ENCODE measurements around the gene RNF148.

Gene RNF148, protein sequence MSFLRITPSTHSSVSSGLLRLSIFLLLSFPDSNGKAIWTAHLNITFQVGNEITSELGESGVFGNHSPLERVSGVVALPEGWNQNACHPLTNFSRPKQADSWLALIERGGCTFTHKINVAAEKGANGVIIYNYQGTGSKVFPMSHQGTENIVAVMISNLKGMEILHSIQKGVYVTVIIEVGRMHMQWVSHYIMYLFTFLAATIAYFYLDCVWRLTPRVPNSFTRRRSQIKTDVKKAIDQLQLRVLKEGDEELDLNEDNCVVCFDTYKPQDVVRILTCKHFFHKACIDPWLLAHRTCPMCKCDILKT

DNA sequence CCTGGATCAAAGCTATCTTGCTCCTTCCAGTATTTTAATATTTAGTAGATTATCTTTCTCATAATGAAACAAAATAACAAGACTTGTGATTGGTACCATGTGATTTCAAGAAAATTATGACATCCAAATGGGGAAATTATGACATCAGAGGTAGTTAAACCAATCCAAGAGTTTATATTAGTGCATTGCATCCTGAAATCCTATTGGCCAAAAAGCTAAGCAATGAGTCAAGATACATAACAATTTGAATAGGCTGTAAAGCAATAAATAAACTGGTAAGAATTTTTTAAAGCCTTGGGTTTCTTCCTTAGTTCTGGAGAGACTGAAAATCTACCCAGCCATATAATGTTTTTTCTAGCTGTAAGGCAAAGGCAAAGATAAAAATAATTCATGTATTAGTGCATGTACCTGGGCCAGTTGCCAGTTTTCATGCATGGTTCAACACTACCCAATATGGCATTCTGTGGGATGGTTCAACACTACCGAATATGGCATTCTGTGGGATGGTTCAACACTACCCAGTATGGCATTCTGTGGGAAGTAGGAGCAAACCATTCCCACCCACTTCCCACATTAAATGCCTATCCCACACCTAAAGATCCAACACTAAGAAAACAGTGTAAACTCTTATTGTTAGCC lies at the start of gene RNF148:
Gene RNF148 (minus strand): TSS at position 51 of the 639 bp plus-strand sequence. CDS start 172 bp downstream, outside the sequence.
- DNase-seq (ENCODE audit: low read depth in 1 of 2, low spot score in 1 of 2) = no peak

DNA sequence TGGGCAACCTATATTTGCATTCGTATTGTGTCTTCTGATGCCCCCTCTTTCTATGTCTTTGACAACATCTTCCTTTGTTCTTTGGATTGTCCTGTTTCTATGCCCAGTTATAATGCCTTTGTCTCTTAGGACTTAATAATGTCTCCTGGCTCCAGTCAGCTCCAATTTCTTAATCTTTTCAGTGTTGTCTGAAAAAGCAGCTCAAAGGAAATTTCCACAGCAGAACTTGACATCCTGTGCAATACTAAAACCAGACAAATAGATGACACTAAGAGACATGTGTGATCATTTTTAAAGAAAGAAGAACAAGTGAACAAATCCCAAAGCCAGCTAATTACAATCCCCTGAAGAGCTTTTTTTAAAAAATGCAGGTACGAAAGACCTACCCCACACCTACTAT lies 47.7 kb upstream of the RNF148 start:
- DNase-seq (ENCODE audit: low read depth in 1 of 2, low spot score in 1 of 2) = no peak

DNA sequence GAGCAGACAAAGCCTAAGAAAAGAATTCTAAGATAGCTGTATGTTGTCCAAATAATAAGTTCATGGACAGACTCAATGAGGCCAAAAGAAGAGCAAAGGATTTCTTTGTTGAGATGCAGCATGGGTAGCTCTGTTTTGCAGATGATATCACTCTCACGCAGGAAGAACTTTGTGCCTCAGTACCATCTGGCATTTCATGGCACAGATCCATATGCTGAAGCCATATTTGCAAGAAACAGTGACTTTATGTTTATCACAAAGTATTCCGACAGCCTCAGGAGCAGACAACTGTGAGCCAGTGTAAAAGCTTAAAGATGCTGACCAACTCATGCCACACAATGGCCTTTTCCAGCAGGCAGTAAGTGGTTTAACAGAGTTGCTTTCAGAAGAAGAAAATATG lies 45.5 kb upstream of the RNF148 start:
- no peak for DNase-seq (ENCODE audit: low read depth in 1 of 2, low spot score in 1 of 2)

DNA sequence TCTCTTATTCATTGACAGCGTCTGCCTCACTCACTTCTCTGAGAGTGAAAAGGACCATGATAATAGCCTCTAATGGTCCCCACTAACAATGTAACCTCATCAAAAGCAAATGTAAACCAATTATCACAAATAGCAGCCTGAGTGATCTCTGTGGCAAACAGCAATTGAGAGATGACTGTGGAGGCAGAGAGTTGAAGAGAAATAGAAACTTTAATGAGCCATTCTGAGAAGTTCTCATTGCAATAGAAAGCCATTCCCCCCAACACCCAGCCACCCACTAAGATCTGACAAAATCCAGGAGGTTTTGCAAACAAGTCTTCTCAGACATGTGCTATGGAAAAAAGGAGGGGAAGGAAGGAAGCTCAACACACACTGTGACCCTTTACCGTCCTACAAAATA lies 44.2 kb upstream of the RNF148 start:
- DNase-seq (ENCODE audit: low read depth in 1 of 2, low spot score in 1 of 2) = no peak

DNA sequence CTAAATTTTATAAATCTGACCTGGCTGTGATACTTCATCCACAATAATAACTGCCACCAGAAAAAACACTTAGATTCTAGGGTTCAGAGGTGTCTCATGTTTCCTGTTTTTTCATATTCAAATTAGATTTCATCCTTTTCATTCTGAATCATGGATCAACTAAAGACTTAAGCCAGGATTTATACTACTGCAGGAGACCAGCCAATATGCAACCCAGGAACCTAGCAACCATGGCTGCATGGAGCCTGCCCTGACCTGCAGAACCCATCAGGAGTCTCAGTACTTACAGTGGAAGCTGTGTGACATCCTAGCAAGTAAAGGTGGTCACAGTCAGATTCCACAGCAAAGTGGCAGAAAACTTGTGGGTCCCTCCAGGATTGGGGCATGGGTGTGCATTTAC lies 40.5 kb upstream of the RNF148 start:
- no peak for DNase-seq (ENCODE audit: low read depth in 1 of 2, low spot score in 1 of 2)

DNA sequence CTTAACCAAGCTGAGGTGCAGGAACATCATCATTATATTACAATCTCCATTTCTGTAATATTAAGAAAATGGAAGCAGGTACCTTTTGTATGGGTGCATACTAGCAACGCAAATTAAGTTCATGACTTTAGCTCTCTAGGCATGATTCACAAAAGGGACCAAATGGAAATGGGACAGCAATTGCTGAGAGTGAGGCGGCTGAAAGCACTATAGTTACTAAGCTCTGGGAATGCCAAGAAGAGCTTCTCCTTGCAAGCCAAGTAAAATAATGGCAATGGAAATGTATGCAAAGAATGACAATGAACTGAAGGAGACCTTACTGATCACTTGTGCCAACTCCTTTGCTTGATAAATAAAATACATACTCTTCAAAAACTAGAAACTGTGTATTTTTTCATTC lies 36.2 kb upstream of the RNF148 start:
- no peak for DNase-seq (ENCODE audit: low read depth in 1 of 2, low spot score in 1 of 2)

DNA sequence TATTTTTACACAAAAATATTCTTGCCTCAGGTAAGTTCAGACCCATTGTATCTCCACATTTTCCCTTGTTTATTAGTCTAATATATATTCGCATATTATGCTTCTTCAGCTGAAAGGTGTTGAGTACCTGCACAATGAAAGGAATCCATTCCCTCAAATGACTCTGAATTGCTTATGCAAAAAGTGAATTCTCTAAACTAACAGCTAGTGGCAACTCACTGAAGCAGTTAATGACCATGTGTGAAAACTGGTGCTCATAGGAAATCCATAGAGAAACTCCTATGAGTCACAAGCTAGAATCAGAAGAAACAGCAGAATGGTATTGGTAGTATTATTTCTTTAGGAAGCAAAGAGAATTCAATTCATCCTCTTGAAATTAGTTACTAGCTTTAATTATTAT lies 33.5 kb upstream of the RNF148 start:
- no peak for DNase-seq (ENCODE audit: low read depth in 1 of 2, low spot score in 1 of 2)

DNA sequence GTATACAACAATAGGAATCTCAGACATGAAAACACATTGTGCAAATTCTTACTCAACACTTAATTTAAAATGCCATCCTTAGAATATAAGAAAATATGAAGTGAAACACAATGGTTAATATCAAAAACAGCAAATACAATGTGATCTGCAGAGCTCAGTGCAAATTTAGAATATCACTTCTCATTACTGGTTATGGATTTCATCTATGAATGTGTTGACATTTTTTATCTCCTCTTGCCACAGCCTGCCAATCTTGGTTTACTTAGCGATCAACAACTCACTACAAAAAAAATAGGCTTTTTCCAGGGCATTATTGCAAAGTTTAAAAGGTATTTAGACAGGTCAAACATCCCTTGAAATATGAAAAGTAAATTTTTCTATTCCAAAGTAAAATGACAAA lies 25.0 kb upstream of the RNF148 start:
- DNase-seq (ENCODE audit: low read depth in 1 of 2, low spot score in 1 of 2) = no peak

DNA sequence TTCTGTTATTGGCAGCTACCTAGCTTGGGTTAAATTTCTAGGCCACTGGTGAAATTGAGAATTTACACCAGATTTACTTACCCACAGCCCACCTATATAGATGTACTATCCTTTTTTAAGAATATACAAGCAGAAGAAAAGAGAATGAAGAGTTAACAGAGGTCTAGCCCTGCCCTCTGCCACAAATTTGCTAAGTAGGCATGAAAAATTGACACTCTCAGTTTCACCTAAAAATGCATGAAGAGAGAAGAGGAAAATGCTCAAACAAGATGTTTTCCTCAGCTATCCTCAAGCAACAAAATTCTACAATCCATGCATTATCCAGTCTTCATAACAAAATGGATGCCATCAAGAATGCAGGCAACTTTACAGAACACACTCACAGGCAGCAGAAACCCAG lies 24.6 kb upstream of the RNF148 start:
- DNase-seq (ENCODE audit: low read depth in 1 of 2, low spot score in 1 of 2) = no peak

DNA sequence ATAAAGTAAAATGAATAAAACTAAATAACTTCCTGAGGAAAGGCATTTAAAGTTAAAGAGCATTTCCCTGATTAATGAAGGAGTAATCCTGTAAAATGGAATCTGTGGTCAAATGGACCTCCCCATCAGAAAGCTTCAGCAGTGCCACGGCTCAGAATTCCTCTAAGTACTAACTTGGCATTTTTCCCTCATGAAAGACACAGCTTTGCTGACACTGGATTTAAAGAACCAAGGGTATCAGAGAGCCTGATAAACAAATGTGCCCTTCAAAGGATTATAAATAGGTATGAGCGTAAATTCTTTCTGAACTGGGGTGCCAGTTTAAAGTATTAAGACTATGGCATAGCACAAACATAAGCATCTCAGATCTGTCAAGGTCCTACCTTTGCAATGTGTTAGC lies 24.2 kb upstream of the RNF148 start:
- DNase-seq (ENCODE audit: low read depth in 1 of 2, low spot score in 1 of 2) = no peak

DNA sequence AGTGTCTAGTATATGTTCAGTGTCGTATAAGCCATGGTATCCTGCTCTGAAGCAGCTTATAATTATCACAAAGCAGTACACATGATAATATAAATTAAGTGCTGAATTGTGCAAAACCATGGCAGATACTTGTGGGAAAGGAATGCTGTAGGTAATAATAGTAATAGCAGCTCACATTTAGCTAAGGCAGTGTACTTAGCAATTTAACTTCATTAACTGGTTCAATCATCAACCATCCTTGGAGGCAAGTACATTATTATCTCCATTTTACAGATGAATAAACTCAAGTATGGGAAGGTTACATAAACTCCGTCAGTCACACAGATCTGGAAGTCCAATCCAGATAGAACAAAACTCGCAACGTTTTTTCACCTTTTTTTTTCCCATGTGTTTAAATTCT lies 21.6 kb upstream of the RNF148 start:
- DNase-seq (ENCODE audit: low read depth in 1 of 2, low spot score in 1 of 2) = no peak

DNA sequence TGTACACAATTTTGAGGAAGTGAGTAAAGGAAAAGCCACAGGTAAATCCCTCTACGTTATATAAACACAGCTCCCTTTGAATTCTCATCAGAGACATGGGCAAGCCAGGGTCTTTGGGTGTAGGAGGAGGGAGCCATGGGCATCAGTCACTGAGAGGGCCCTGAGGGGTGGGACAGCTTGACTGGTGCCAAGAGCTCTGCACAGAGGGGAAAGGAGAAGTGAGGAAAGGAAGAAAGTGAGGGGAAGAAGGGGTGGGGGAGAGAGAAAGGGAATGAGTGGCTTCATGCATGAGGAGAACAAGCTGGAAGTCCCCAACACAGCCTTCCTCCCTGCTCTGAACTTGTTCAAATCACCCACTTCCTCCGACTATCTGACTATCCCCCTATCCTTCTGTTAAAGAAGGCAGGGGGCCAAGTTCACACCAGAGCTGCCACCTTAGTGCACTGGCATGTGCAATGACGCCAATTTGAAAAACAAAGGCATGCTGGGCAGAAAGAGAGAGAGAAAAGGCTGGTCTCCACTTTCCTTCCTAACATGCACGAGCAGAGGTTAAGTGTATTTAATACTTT lies 16.4 kb upstream of the RNF148 start:
- DNase-seq (ENCODE audit: low read depth in 1 of 2, low spot score in 1 of 2) = no peak

DNA sequence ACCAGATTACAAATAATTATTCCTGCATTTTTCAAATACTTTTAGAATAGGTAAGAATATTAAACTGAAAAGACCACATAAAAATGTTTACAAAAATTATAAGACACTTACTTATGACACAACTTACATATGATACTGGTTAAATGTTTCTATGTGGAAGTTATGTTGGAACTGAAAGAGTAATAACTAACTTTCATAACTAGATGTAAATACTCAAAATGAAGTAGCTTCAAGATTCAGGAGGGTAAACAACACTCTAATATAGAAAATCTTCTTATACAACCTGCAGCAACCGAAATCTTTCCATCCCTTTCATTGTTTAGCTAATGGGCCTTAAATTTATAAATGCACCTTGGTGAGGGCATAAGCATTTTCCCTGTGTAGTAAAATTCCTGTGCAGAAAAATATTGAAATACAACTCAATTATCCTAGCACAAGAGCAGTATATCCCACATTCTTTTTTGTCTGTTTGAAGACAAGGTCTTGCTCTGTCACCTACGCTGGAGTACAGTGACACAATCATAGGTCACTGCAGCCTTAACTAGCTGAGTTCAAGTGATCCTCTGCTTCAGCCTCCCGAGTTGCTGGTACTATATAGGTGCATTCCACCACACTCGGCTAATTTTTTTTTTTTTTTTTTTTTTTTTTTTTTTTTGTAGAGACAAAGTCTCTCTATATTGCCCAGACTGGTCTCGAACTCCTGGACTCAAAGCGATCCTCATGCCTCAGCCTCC lies 14.8 kb upstream of the RNF148 start:
- no peak for DNase-seq (ENCODE audit: low read depth in 1 of 2, low spot score in 1 of 2)

DNA sequence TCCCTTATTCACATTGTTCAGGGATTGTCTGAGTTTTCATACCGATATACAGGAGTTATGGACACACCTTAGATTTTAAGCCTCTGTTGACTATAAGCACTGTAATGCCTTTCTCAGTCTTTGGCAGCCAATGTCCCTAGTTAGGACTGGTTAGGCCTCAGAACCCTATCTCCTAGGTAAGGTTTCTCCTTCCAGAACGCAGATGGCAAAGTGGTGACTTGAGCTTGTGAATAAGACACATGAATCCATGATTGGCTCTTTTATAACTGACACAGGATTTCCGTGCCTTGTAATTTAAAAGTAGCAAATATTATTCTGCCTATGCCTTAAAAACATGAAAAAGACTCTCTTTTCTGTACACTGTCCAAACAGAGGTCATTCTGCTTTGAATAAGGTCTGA lies 12.5 kb upstream of the RNF148 start:
- no peak for DNase-seq (ENCODE audit: low read depth in 1 of 2, low spot score in 1 of 2)

DNA sequence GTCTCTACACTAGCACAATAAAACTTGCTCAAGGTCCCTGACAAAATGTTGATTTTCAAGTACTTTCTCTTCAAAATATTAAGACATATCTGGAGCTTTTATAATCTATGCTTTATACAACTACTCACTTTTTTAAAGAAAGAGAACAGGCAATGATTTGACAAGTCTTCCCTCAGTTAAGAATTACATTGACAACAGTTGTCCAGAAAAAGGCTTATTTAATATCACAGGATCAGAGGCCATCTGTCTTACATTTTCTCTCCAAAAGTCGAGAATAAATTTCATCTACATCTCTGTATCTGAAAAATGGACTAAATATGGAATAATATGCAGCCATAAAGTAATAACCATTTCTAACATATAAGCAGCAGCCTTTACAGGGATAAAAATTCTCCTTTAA lies 8.2 kb upstream of the RNF148 start:
- DNase-seq (ENCODE audit: low read depth in 1 of 2, low spot score in 1 of 2) = no peak

DNA sequence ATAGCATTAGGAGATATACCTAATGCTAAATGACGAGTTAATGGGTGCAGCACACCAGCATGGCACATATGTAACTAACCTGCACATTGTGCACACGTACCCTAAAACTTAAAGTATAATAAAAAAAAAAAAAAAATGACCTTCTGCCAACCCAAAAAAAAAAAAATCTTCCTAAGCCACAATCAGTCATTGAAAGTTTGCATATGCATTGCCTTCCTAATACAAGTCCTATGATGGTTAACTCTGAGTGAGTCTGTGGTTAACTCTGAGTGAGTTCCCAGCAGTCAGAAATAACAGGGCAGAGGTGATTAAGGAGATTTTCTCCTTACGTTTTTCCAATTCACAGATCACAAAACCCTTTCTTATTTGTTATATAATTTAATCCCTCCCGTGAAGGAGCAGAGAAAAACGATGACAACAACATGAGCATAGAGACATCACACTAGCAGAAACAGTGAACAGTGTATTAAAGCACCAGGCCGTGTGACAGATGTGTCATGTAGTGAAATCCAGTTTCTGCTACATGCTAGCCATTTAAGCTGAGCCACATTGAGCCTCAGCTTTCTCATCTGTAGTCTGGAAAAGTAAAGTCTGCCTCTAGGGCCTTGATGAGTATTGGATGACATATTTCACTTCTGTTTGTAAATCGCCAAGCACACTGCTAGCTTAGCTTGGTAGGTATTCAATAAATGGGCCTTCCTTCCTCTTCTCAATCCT lies 7.4 kb upstream of the RNF148 start:
- no peak for DNase-seq (ENCODE audit: low read depth in 1 of 2, low spot score in 1 of 2)

DNA sequence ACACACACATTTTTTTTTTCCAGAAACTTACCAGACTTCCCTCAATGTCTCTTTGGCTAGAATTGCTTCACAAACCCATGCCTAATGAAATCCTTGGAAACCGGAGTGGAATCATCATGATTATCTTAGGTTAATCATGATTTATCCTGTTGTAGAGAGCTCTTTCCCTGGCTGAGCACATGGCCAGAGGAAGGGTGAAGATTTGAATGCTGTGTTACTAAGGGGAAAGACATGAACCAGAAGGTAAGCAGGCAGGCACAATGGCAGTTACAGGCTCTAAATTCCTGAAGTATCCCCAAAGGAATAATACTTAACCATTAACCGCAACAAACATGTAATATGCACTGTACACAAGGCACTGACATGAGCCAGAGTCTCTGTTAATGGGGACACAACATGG lies 4.1 kb upstream of the RNF148 start:
- no peak for DNase-seq (ENCODE audit: low read depth in 1 of 2, low spot score in 1 of 2)

DNA sequence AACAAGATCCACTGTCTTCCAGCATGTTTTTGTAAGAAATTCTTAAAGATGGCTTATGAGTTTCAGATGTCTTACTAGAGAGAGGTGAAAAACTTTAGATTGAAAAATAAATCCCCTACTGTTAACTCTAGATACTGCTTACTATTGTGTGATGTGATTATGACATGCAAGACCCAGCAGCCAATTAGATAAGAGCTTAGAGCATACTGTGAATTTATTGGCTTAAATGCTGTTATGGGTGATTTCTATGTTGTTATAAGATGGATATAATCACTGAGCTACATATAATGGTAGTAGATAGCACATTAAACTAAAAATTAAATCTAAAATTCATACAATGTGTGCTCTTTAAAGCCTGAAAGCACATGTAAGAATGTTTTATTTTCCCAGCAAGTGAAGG lies 3.7 kb downstream of the RNF148 start, which contains the start of gene RNF133:
Gene RNF133 (minus strand): TSS at position 101 of the 400 bp plus-strand sequence. CDS start 199 bp downstream, outside the sequence.
- DNase-seq (ENCODE audit: low read depth in 1 of 2, low spot score in 1 of 2) = no peak

DNA sequence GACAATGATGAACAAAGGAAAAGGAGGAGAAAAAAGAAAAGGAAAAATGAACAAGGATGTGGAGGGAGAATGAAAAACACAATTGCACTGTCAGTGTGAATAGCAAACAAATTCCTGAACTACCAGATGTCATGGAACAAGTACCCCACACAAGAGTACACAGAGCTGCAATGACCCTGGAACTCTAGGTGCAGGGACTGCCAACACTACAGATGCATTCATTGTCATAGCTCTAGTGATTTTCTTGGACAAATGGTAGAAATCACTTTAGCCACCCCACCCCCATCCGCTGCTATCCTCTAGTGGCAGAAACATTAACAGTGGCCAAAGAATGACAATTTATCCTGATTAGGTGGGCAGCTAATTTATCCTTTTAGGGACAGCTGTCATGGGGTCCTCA lies 6.9 kb downstream of the RNF148 start:
- DNase-seq (ENCODE audit: low read depth in 1 of 2, low spot score in 1 of 2) = no peak

DNA sequence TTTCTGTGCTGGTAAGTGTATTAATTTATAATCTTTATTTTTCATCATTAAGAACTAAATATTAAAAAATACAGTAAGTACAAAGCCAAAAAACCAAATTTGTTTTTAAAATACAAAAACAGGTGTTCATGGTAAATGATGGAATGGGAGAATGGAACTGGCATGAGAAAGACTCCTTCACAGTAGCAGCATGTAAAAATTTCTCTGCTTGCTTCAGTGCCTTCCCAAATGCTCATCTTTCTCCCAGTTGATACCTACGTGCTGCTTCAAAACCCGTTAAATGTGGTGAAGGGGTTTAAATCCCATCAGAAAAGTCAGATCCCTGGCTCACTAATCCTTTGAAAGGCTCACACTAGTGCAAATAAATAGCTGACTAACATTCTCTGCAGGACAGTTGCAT lies 8.0 kb downstream of the RNF148 start:
- no peak for DNase-seq (ENCODE audit: low read depth in 1 of 2, low spot score in 1 of 2)

DNA sequence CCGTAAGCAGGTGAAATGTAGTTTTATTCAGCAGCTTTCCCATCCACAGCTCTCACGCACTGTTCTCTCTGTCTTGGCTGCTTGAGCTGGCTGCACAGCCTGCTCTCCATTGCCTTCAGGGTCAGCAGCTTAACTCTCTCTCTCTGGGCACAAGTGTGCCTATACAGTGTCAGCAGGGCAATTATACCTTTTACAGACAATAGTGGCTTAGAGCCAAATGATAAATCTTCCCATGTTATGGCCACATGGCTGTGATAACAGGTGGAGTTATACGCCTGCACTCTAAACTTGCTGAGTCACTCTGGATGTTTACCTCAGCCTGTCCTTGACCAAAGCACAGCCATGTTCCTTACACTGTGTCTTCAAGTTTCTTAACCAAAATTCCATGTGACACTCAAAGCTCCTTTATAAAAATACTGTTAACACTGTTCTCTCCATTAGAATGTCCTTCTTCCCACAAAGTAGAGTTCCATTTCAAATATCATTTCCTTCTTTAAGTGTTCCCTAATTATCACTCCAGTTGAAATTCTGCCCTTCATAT lies 9.9 kb downstream of the RNF148 start:
- DNase-seq (ENCODE audit: low read depth in 1 of 2, low spot score in 1 of 2) = no peak

Measured in activated T-helper 1 cell treated with anti-CD3 and anti-CD28 coated beads, Interleukin-2, amount 50 U/mL, for 16 hours (primary cell).